ENCODE data around the gene PDHX. TPM values are rescaled to one million over a fixed set of nuclear protein-coding genes. Genes with fewer than 3 reads are reported as not detected.

PDHX gene
- total and polyA plus RNA-seq, 5 experiments from 2014 or later = 14.3 to 46.6 (median 15.4) TPM

GRCh38 chr11:34936945-34937629 is 20.7 kb downstream of the PDHX start:
- no peak for DNase-seq
- Mint-ChIP-seq H3K4me3 (peak overlapping the region in 3 of 10 donors; percentile 8 to 30 (median 21)), H3K27ac (peak overlapping the region in 5 of 10 donors; percentile 14 to 66 (median 49)), H3K36me3 (peaks cover 0 to 54% (median 12%) of the 10 kb centered on the region in 3 donors), H3K4me1 (peaks cover 19 to 35% (median 24%) of the 10 kb centered on the region in 4 donors), H3K9me3 (no peaks in the 10 kb centered on the region), H3K27me3 (no peaks in the 10 kb centered on the region)
- peak in 1 of 2 donors; percentile 52 for ATAC-seq
- POLR2A ChIA-PET = no interaction called here

- Mint-ChIP-seq H3K4me3 (no peak overlapping the region), H3K4me1 (peaks cover 20 to 48% (median 30%) of the 10 kb centered on the region in 4 donors), H3K27me3 (no peaks in the 10 kb centered on the region), H3K36me3 (peaks cover 0 to 42% (median 7%) of the 10 kb centered on the region in 3 donors), H3K27ac (no peak overlapping the region), H3K9me3 (no peaks in the 10 kb centered on the region)
- ATAC-seq = no peak
- POLR2A ChIA-PET = no interaction called here
- DNase-seq = no peak
Measured at GRCh38 chr11:34938611-34939010, 22.2 kb downstream of the PDHX start.

GRCh38 chr11:34940026-34940677 is 23.7 kb downstream of the PDHX start:
- peaks cover 0 to 7% (median 0%) of the 10 kb centered on the region in 9 donors for H3K9me3 Mint-ChIP-seq
- peaks cover 20 to 50% (median 31%) of the 10 kb centered on the region in 4 donors for H3K4me1 Mint-ChIP-seq
- POLR2A ChIA-PET = interaction anchor here (0.6 kb wide), 1 partner anchor 480 kb away, joined by 4 read pairs; no protein-coding TSS in a partner anchor
- H3K4me3 Mint-ChIP-seq = no peak overlapping the region
- ATAC-seq = no peak
- H3K27ac Mint-ChIP-seq = no peak overlapping the region
- no peaks in the 10 kb centered on the region for H3K27me3 Mint-ChIP-seq
- H3K36me3 Mint-ChIP-seq = peaks cover 5 to 42% (median 9%) of the 10 kb centered on the region in 3 donors
- no peak for DNase-seq

GRCh38 chr11:34941688-34942087 is 25.3 kb downstream of the PDHX start:
- no peak overlapping the region for H3K4me3 Mint-ChIP-seq
- no peak for DNase-seq
- peaks cover 10 to 35% (median 23%) of the 10 kb centered on the region in 4 donors for H3K4me1 Mint-ChIP-seq
- H3K27ac Mint-ChIP-seq = no peak overlapping the region
- H3K9me3 Mint-ChIP-seq = peaks cover 0 to 9% (median 0%) of the 10 kb centered on the region in 9 donors
- peaks cover 5 to 45% (median 16%) of the 10 kb centered on the region in 3 donors for H3K36me3 Mint-ChIP-seq
- no peaks in the 10 kb centered on the region for H3K27me3 Mint-ChIP-seq
- POLR2A ChIA-PET = no interaction called here
- no peak for ATAC-seq

- Mint-ChIP-seq H3K27me3 (no peaks in the 10 kb centered on the region), H3K4me3 (peak overlapping the region in 1 of 10 donors; percentile 8), H3K9me3 (peaks cover 0 to 9% (median 0%) of the 10 kb centered on the region in 9 donors), H3K36me3 (peaks cover 5 to 57% (median 25%) of the 10 kb centered on the region in 3 donors), H3K4me1 (peaks cover 6 to 19% (median 11%) of the 10 kb centered on the region in 4 donors), H3K27ac (no peak overlapping the region)
- ATAC-seq = no peak
- POLR2A ChIA-PET = no interaction called here
- no peak for DNase-seq
Measured at GRCh38 chr11:34944692-34945091, 28.3 kb downstream of the PDHX start.

GRCh38 chr11:34948696-34949095 is 32.3 kb downstream of the PDHX start:
- DNase-seq = no peak

GRCh38 chr11:34953955-34954354 is 37.5 kb downstream of the PDHX start:
- ATAC-seq (no peak), DNase-seq (no peak)
- Mint-ChIP-seq H3K36me3 (peaks cover 9 to 52% (median 20%) of the 10 kb centered on the region in 3 donors), H3K27ac (no peak overlapping the region), H3K4me1 (peaks cover 3 to 4% (median 4%) of the 10 kb centered on the region in 4 donors), H3K27me3 (no peaks in the 10 kb centered on the region), H3K4me3 (no peak overlapping the region), H3K9me3 (no peaks in the 10 kb centered on the region)
- POLR2A ChIA-PET = no interaction called here

More at GRCh38 chr11:34948696-34949095, 32.3 kb downstream of the PDHX start:
- peaks cover 6 to 60% (median 27%) of the 10 kb centered on the region in 3 donors for H3K36me3 Mint-ChIP-seq
- H3K4me1 Mint-ChIP-seq = peaks cover 1 to 6% (median 4%) of the 10 kb centered on the region in 4 donors
- H3K27me3 Mint-ChIP-seq = no peaks in the 10 kb centered on the region
- no peak overlapping the region for H3K4me3 Mint-ChIP-seq
- H3K9me3 Mint-ChIP-seq = peaks cover 0 to 9% (median 0%) of the 10 kb centered on the region in 9 donors
- ATAC-seq = no peak
- POLR2A ChIA-PET = no interaction called here
- H3K27ac Mint-ChIP-seq = no peak overlapping the region

GRCh38 chr11:34957206-34957605 is 40.8 kb downstream of the PDHX start:
- peaks cover 12 to 54% (median 23%) of the 10 kb centered on the region in 3 donors for H3K36me3 Mint-ChIP-seq
- no peak for ATAC-seq

GRCh38 chr11:34957606-34958005 is 41.2 kb downstream of the PDHX start:
- Mint-ChIP-seq H3K4me3 (no peak overlapping the region), H3K9me3 (no peaks in the 10 kb centered on the region), H3K27me3 (no peaks in the 10 kb centered on the region), H3K4me1 (peaks cover 3 to 5% (median 4%) of the 10 kb centered on the region in 4 donors), H3K27ac (no peak overlapping the region), H3K36me3 (peaks cover 12 to 54% (median 23%) of the 10 kb centered on the region in 3 donors)
- no peak for ATAC-seq
- DNase-seq = no peak
- POLR2A ChIA-PET = no interaction called here

More at GRCh38 chr11:34957206-34957605, 40.8 kb downstream of the PDHX start:
- Mint-ChIP-seq H3K9me3 (no peaks in the 10 kb centered on the region), H3K27ac (no peak overlapping the region), H3K4me1 (peaks cover 3 to 5% (median 4%) of the 10 kb centered on the region in 4 donors), H3K27me3 (no peaks in the 10 kb centered on the region), H3K4me3 (no peak overlapping the region)
- no peak for DNase-seq
- POLR2A ChIA-PET = no interaction called here

- no peak overlapping the region for H3K27ac Mint-ChIP-seq
- peaks cover 0 to 4% (median 2%) of the 10 kb centered on the region in 4 donors for H3K4me1 Mint-ChIP-seq
- H3K27me3 Mint-ChIP-seq = no peaks in the 10 kb centered on the region
- no peaks in the 10 kb centered on the region for H3K9me3 Mint-ChIP-seq
- H3K4me3 Mint-ChIP-seq = no peak overlapping the region
- H3K36me3 Mint-ChIP-seq = peaks cover 8 to 54% (median 18%) of the 10 kb centered on the region in 3 donors
- DNase-seq (no peak), ATAC-seq (no peak)
- POLR2A ChIA-PET = no interaction called here
Measured at GRCh38 chr11:34959770-34960169, 43.4 kb downstream of the PDHX start.

- POLR2A ChIA-PET = no interaction called here
- Mint-ChIP-seq H3K27ac (no peak overlapping the region), H3K27me3 (no peaks in the 10 kb centered on the region), H3K9me3 (no peaks in the 10 kb centered on the region), H3K4me3 (no peak overlapping the region), H3K36me3 (peaks cover 8 to 57% (median 18%) of the 10 kb centered on the region in 3 donors), H3K4me1 (peaks cover 0 to 3% (median under 1%) of the 10 kb centered on the region in 4 donors)
- no peak for ATAC-seq
- DNase-seq = no peak
Measured at GRCh38 chr11:34960277-34960676, 43.9 kb downstream of the PDHX start.

GRCh38 chr11:34962034-34962433 is 45.6 kb downstream of the PDHX start:
- peak overlapping the region in 1 of 10 donors; percentile 11 for H3K27ac Mint-ChIP-seq
- H3K27me3 Mint-ChIP-seq = no peaks in the 10 kb centered on the region
- H3K4me3 Mint-ChIP-seq = no peak overlapping the region
- H3K9me3 Mint-ChIP-seq = no peaks in the 10 kb centered on the region
- peaks cover 0 to 1% (median under 1%) of the 10 kb centered on the region in 4 donors for H3K4me1 Mint-ChIP-seq
- H3K36me3 Mint-ChIP-seq = peaks cover 5 to 66% (median 24%) of the 10 kb centered on the region in 3 donors
- POLR2A ChIA-PET = no interaction called here
- ATAC-seq = no peak
- no peak for DNase-seq

- no peaks in the 10 kb centered on the region for H3K27me3 Mint-ChIP-seq
- peaks cover 3 to 67% (median 26%) of the 10 kb centered on the region in 3 donors for H3K36me3 Mint-ChIP-seq
- H3K4me3 Mint-ChIP-seq = no peak overlapping the region
- no peaks in the 10 kb centered on the region for H3K9me3 Mint-ChIP-seq
- peak overlapping the region in 1 of 10 donors; percentile 7 for H3K27ac Mint-ChIP-seq
- peaks cover 0 to 1% (median 0%) of the 10 kb centered on the region in 4 donors for H3K4me1 Mint-ChIP-seq
- DNase-seq (no peak), ATAC-seq (no peak)
- POLR2A ChIA-PET = no interaction called here
Measured at GRCh38 chr11:34963351-34963750, 46.9 kb downstream of the PDHX start.

Data from naive thymus-derived CD8-positive, alpha-beta T cell (primary cell).